ENCODE results near the gene ERICH2.

GRCh38 chr2:170774074-170774473, 3.9 kb downstream of the ERICH2 start:
- no peak for TF ChIP-seq CTCF (IDR thresholded peaks at IDR 0.05)
- no peak for TF ChIP-seq POLR2A (IDR thresholded peaks at IDR 0.05)

Data from heart left ventricle (tissue), 13 donors.